IMR-90 (cell line): ENCODE measurements around the gene TENM3. TPM values are rescaled to one million over a fixed set of nuclear protein-coding genes. Genes with fewer than 3 reads are reported as not detected.

Source experiments
- ATAC-seq: fragments of 200-7000 bp; cut with Tn5 transposase; 2 replicates; pipeline ENCODE4 v1.9.1; 2020; ENCODE audit warnings: low read depth, mild to moderate bottlenecking, moderate library complexity
- BruUV-seq: library from RNA; stranded (reverse); fragments of 400-500 nt; replicated peaks from 2 replicates; lab custom pipeline; 2021; lab: Mats Ljungman, UMichigan
- CTCF ChIA-PET: fragments of 300-600 bp; formaldehyde crosslinking; extraction: SDS; loops from one replicate; lab custom pipeline; 2021; ENCODE audit warnings: antibody characterized with exemption; lab: Yijun Ruan, JAX
- POLR2A ChIA-PET: fragments of 300-600 bp; sonication (Branson Sonifier 250); formaldehyde crosslinking; loops from one replicate; lab custom pipeline; 2022; ENCODE audit warnings: antibody characterized with exemption; ENCODE audit not compliant: unreplicated experiment; lab: Charles Lee
- DNase-seq: peaks from one replicate; pipeline ENCODE4 v3.0.0; 2013
- H2AFZ ChIP-seq: replicated peaks from 2 replicates; pipeline ENCODE3; 2013; ENCODE audit warnings: low read length, mild to moderate bottlenecking; ENCODE audit not compliant: poor library complexity
- H2AK5ac ChIP-seq: 2 replicates; pipeline ENCODE4 v1.6.1; 2013; ENCODE audit warnings: low read depth, low read length, inconsistent platforms
- H2AK9ac ChIP-seq: replicated peaks from 2 replicates; pipeline ENCODE3; 2013; ENCODE audit warnings: mild to moderate bottlenecking, low read depth, low read length, moderate library complexity; ENCODE audit not compliant: poor library complexity
- H2BK120ac ChIP-seq: 2 replicates; pipeline ENCODE4 v1.6.1; 2013; ENCODE audit warnings: low read depth, low read length, inconsistent platforms
- H2BK15ac ChIP-seq: 3 replicates; pipeline ENCODE4 v1.6.1; 2013; ENCODE audit warnings: low read depth, low read length, inconsistent platforms
- H2BK20ac ChIP-seq: 2 replicates; pipeline ENCODE4 v1.6.1; 2013; ENCODE audit warnings: low read depth, mild to moderate bottlenecking, inconsistent platforms, low read length, moderate library complexity
- H2BK5ac ChIP-seq: 2 replicates; pipeline ENCODE4 v1.6.1; 2013; ENCODE audit warnings: mild to moderate bottlenecking, low read depth, low read length, inconsistent platforms; ENCODE audit not compliant: poor library complexity, severe bottlenecking
- H3K14ac ChIP-seq: replicated peaks from 2 replicates; pipeline ENCODE4 v1.6.1; 2013; ENCODE audit warnings: low read depth, low read length, inconsistent platforms
- H3K18ac ChIP-seq: 2 replicates; pipeline ENCODE4 v1.6.1; 2013; ENCODE audit warnings: low read depth, low read length, control low read depth
- H3K23ac ChIP-seq: 2 replicates; pipeline ENCODE4 v1.6.1; 2013; ENCODE audit warnings: low read depth, low read length, inconsistent platforms
- H3K27ac ChIP-seq: 2 replicates; pipeline ENCODE4 v1.5.1; 2013; ENCODE audit warnings: mild to moderate bottlenecking, control low read depth, low read length; ENCODE audit not compliant: insufficient read depth
- H3K27me3 ChIP-seq: 2 replicates; pipeline ENCODE4 v1.6.1; 2013; ENCODE audit warnings: low read length; ENCODE audit not compliant: control insufficient read depth, insufficient read depth
- H3K36me3 ChIP-seq: 2 replicates; pipeline ENCODE4 v1.6.1; 2013; ENCODE audit warnings: low read length, mixed read lengths; ENCODE audit not compliant: control insufficient read depth, insufficient read depth
- H3K4ac ChIP-seq: 2 replicates; pipeline ENCODE4 v1.6.1; 2013; ENCODE audit warnings: low read depth, low read length, inconsistent platforms
- H3K4me1 ChIP-seq: 2 replicates; pipeline ENCODE4 v1.6.1; 2013; ENCODE audit warnings: low read length, mixed read lengths; ENCODE audit not compliant: control insufficient read depth, insufficient read depth
- H3K4me2 ChIP-seq: 2 replicates; pipeline ENCODE4 v1.6.1; 2013; ENCODE audit warnings: low read depth, mild to moderate bottlenecking, control low read depth, low read length, moderate library complexity
- H3K4me3 ChIP-seq: 2 replicates; pipeline ENCODE4 v1.5.1; 2013; ENCODE audit warnings: low read depth, mild to moderate bottlenecking, control low read depth, low read length, moderate library complexity; ENCODE audit not compliant: insufficient read depth
- H3K56ac ChIP-seq: 2 replicates; pipeline ENCODE4 v1.6.1; 2013; ENCODE audit warnings: low read length, inconsistent platforms; ENCODE audit not compliant: insufficient read depth; ENCODE audit errors: extremely low read depth
- H3K79me1 ChIP-seq, 2 experiments: 2 replicates each; pipeline ENCODE4 v1.6.1; 2013; ENCODE audit warnings: low read length in 2 of 2, inconsistent platforms in 1 of 2, low read depth in 1 of 2
- H3K9ac ChIP-seq: 2 replicates; pipeline ENCODE4 v1.6.1; 2013; ENCODE audit warnings: low read depth, low read length, control low read depth
- H3K9me1 ChIP-seq: 2 replicates; pipeline ENCODE4 v1.6.1; 2013; ENCODE audit warnings: low read length, inconsistent platforms; ENCODE audit not compliant: insufficient read depth
- H3K9me3 ChIP-seq: 2 replicates; pipeline ENCODE4 v1.6.1; 2013; ENCODE audit warnings: low read length; ENCODE audit not compliant: control insufficient read depth, insufficient read depth
- H4K20me1 ChIP-seq: 2 replicates; pipeline ENCODE4 v1.6.1; 2013; ENCODE audit warnings: low read length, inconsistent platforms; ENCODE audit not compliant: insufficient read depth
- H4K5ac ChIP-seq: 2 replicates; pipeline ENCODE4 v1.6.1; 2013; ENCODE audit warnings: mild to moderate bottlenecking, low read depth, low read length, control low read depth
- H4K8ac ChIP-seq, 2 experiments: 2 replicates each; pipeline ENCODE4 v1.6.1; 2013; ENCODE audit warnings: low read depth in 2 of 2, low read length in 2 of 2, control low read depth in 1 of 2, inconsistent platforms in 1 of 2
- H4K91ac ChIP-seq: 2 replicates; pipeline ENCODE4 v1.6.1; 2013; ENCODE audit warnings: low read depth, low read length, inconsistent platforms; ENCODE audit not compliant: insufficient read depth
- USF2 ChIP-seq: fragments of 150-350 bp; IDR thresholded peaks from 2 replicates; pipeline ENCODE4 v1.6.1; 2017; ENCODE audit warnings: mild to moderate bottlenecking, antibody characterized with exemption, low read length, low read depth
- WGBS, 2 experiments: methylation state at CpG; one replicate each; pipeline versions ENCODE4 v1.1.5 to v1.1.7; 2013; ENCODE audit warnings: missing lambda C conversion rate in 2 of 2; ENCODE audit not compliant: insufficient read length in 1 of 2; ENCODE audit errors: extremely low coverage in 2 of 2; 5-methylcytosine and 5-hydroxymethylcytosine counted together
- dilution Hi-C: fragments of 300-500 bp; cut with HindIII; formaldehyde crosslinking; loops from one replicate; pipeline ENCODE4 v1.14.3; 2018; ENCODE audit warnings: low sequenced_read_pairs; ENCODE audit not compliant: unreplicated experiment
- in situ Hi-C: fragments of 300-500 bp; cut with MboI; formaldehyde crosslinking; loops from 3 replicates; pipeline ENCODE4 v1.14.3; 2019; ENCODE audit warnings: low sequenced_read_pairs, inconsistent platforms, mixed read lengths
- intact Hi-C: fragments of 100-400 bp; cut with micrococcal nuclease; formaldehyde crosslinking; loops from 2 replicates; pipeline ENCODE4 v1.10.0; 2022
- polyA plus RNA-seq, 3 experiments: library from polyadenylated mRNA; depleted of rRNA; stranded (reverse); fragments of >200 nt; gene quantifications; 2 replicates each; pipeline ENCODE4 v1.2.3, GENCODE V29; 2012; ENCODE audit warnings: low replicate concordance in 1 of 3
- total RNA-seq: library from RNA; depleted of rRNA; stranded (reverse); fragments of >200 nt; gene quantifications from 2 replicates; pipeline ENCODE4 v1.2.3, GENCODE V29; 2012

Gene TENM3
- total and polyA plus RNA-seq, 2 of the 4 experiments (the other 2 are of a cell fraction), result 29.9 to 173 TPM

GRCh38 chr4:182640491-182640890 is 397.3 kb downstream of the TENM3 start:
- Histone ChIP-seq H3K9ac (no peak overlapping the region), H3K14ac (no peak overlapping the region), H2BK5ac (no peak overlapping the region), H4K91ac (no peak overlapping the region), H3K79me1 (peaks cover 0 to 13% of the 10 kb centered on the region in 2 experiments; a peak in 1 of 4 replicates), H2AFZ (no peak overlapping the region), H3K9me3 (peaks cover 2% of the 10 kb centered on the region; the same call in 1 of the 2 replicates), H2BK20ac (no peak overlapping the region), H3K4ac (no peak overlapping the region), H4K20me1 (no peaks in the 10 kb centered on the region), H2BK120ac (0 out of 2 replicates have a peak overlapping the region, but pooled peaks have one; percentile 11), H4K8ac (peak overlapping the region in 1 of 2 experiments; percentile 4; a peak in 1 of 4 replicates), H3K27me3 (no peaks in the 10 kb centered on the region), H3K4me3 (no peak overlapping the region), H3K18ac (no peak overlapping the region), H2AK9ac (no peak overlapping the region), H3K56ac (no peak overlapping the region), H3K4me1 (peaks cover 4% of the 10 kb centered on the region), H2AK5ac (no peak overlapping the region), H2BK15ac (no peak overlapping the region), H3K9me1 (peaks cover 2% of the 10 kb centered on the region; the same call in 1 of the 2 replicates), H3K36me3 (no peaks in the 10 kb centered on the region), H3K27ac (no peak overlapping the region), H3K4me2 (no peak overlapping the region), H4K5ac (no peak overlapping the region), H3K23ac (no peak overlapping the region)
- no peak for DNase-seq
- dilution Hi-C loops, result no loop called here
- in situ Hi-C loops, result no loop called here
- intact Hi-C loops, result loop anchor here (5.0 kb wide), 1 partner anchor 78 kb away; no protein-coding TSS in a partner anchor
- CTCF ChIA-PET, result no interaction called here
- 70% methylated on average over 2 of the region's 3 CpGs; no CpG with 5 or more reads in 1 of the 2 experiments for WGBS, 2 experiments
- no TSS peak for BruUV-seq
- ATAC-seq, result no peak
- POLR2A ChIA-PET, result no interaction called here
- no peak for TF ChIP-seq USF2
